ENCODE data around the gene KDF1. TPM values are rescaled to one million over a fixed set of nuclear protein-coding genes. Genes with fewer than 3 reads are reported as not detected.

KDF1 gene
- total and polyA plus RNA-seq, 2 of the 13 experiments (the other 11 are each of a cell fraction or from before 2014, with no cell fraction given) = 1.9 to 4.9 TPM

DNA sequence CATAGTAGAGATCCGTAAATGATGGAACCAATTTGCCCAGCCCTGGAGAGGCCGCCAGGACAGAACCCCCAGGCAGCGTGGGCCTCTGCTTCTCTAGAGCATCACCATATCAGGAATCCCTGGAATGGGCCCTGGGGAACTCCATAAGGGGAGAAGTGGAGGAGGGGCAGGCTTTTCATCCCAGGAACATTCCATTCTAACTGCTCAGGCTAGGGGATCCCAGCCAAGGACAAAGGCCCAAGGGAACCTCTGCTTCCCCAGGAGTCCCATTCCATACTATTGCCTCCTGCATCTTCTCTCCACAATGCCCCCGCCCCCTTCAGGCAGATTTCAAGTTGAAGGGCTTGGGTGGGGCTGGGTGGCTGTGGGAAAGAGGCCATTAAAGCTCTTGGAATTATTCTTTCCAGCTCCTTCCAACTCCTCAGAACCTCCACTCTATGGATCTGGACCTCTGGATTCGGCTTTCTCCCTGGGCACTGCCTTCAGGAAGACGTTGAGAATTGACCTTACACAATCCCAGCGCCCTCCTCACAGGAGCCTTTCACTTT, 39.2 kb upstream of the KDF1 start (continued):
- no peak for TF ChIP-seq ZFP82 (CRISPR knock-in tag; IDR thresholded peaks at IDR 0.05; ENCODE audit: borderline replicate concordance)
- TF ChIP-seq ZNF543 (CRISPR knock-in tag; IDR thresholded peaks at IDR 0.05) = no peak
- TF ChIP-seq KDM5B (CRISPR knock-in tag; IDR thresholded peaks at IDR 0.05; ENCODE audit: borderline replicate concordance) = peak; percentile 18; the same call in 1 of the 2 replicates
- TF ChIP-seq, protein P1, sequence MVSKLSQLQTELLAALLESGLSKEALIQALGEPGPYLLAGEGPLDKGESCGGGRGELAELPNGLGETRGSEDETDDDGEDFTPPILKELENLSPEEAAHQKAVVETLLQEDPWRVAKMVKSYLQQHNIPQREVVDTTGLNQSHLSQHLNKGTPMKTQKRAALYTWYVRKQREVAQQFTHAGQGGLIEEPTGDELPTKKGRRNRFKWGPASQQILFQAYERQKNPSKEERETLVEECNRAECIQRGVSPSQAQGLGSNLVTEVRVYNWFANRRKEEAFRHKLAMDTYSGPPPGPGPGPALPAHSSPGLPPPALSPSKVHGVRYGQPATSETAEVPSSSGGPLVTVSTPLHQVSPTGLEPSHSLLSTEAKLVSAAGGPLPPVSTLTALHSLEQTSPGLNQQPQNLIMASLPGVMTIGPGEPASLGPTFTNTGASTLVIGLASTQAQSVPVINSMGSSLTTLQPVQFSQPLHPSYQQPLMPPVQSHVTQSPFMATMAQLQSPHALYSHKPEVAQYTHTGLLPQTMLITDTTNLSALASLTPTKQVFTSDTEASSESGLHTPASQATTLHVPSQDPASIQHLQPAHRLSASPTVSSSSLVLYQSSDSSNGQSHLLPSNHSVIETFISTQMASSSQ (IDR thresholded peaks at IDR 0.05; ENCODE audit: low read depth) = no peak; the same call in 1 of the 2 replicates
- TF ChIP-seq, protein P1 (CRISPR knock-in tag; IDR thresholded peaks at IDR 0.05; ENCODE audit: borderline replicate concordance) = no peak; the same call in 1 of the 2 replicates
- TF ChIP-seq MATR3 (CRISPR knock-in tag; IDR thresholded peaks at IDR 0.05) = no peak
- TF ChIP-seq GATAD2A (CRISPR knock-in tag; IDR thresholded peaks at IDR 0.05) = no peak
- no peak for TF ChIP-seq MLLT10 (CRISPR knock-in tag; IDR thresholded peaks at IDR 0.05)
- TF ChIP-seq HMG20A (CRISPR knock-in tag; IDR thresholded peaks at IDR 0.05; ENCODE audit: borderline replicate concordance) = no peak
- TF ChIP-seq, protein P2, sequence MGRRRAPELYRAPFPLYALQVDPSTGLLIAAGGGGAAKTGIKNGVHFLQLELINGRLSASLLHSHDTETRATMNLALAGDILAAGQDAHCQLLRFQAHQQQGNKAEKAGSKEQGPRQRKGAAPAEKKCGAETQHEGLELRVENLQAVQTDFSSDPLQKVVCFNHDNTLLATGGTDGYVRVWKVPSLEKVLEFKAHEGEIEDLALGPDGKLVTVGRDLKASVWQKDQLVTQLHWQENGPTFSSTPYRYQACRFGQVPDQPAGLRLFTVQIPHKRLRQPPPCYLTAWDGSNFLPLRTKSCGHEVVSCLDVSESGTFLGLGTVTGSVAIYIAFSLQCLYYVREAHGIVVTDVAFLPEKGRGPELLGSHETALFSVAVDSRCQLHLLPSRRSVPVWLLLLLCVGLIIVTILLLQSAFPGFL (CRISPR knock-in tag; IDR thresholded peaks at IDR 0.05) = no peak
- TF ChIP-seq, protein P3, sequence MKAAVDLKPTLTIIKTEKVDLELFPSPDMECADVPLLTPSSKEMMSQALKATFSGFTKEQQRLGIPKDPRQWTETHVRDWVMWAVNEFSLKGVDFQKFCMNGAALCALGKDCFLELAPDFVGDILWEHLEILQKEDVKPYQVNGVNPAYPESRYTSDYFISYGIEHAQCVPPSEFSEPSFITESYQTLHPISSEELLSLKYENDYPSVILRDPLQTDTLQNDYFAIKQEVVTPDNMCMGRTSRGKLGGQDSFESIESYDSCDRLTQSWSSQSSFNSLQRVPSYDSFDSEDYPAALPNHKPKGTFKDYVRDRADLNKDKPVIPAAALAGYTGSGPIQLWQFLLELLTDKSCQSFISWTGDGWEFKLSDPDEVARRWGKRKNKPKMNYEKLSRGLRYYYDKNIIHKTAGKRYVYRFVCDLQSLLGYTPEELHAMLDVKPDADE (CRISPR knock-in tag; IDR thresholded peaks at IDR 0.05) = no peak
- no peak for TF ChIP-seq ZFP90 (CRISPR knock-in tag; IDR thresholded peaks at IDR 0.05; ENCODE audit: borderline replicate concordance)
- no peak for TF ChIP-seq NR2F6 (IDR thresholded peaks at IDR 0.05)
- no peak for TF ChIP-seq NR2F6 (CRISPR knock-in tag; IDR thresholded peaks at IDR 0.05)
- no peak for TF ChIP-seq ZNF556 (CRISPR knock-in tag; IDR thresholded peaks at IDR 0.05; ENCODE audit: borderline replicate concordance)
- TF ChIP-seq, protein P4, sequence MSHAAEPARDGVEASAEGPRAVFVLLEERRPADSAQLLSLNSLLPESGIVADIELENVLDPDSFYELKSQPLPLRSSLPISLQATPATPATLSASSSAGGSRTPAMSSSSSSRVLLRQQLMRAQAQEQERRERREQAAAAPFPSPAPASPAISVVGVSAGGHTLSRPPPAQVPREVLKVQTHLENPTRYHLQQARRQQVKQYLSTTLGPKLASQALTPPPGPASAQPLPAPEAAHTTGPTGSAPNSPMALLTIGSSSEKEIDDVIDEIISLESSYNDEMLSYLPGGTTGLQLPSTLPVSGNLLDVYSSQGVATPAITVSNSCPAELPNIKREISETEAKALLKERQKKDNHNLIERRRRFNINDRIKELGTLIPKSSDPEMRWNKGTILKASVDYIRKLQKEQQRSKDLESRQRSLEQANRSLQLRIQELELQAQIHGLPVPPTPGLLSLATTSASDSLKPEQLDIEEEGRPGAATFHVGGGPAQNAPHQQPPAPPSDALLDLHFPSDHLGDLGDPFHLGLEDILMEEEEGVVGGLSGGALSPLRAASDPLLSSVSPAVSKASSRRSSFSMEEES (CRISPR knock-in tag; IDR thresholded peaks at IDR 0.05) = 0 out of 2 replicates have a peak, but pooled peaks have one; percentile 7
- TF ChIP-seq MEIS1 (CRISPR knock-in tag; IDR thresholded peaks at IDR 0.05; ENCODE audit: borderline replicate concordance) = no peak
- TF ChIP-seq RFXAP (CRISPR knock-in tag; IDR thresholded peaks at IDR 0.05; ENCODE audit: borderline replicate concordance) = no peak
- TF ChIP-seq EZH2 (conservative IDR thresholded peaks at IDR 0.05; ENCODE audit: low read depth, low read length) = no peak
- peak in 1 of 2 experiments; percentile 33; a peak in 1 of 4 replicates for TF ChIP-seq POLR2A (IDR thresholded peaks at IDR 0.05; ENCODE audit: insufficient read depth in 1 of 2, low read depth in 2 of 2, low read length in 2 of 2)
- TF ChIP-seq ZNF225 (CRISPR knock-in tag; IDR thresholded peaks at IDR 0.05) = no peak
- no peak for TF ChIP-seq KAT8 (CRISPR knock-in tag; IDR thresholded peaks at IDR 0.05)
- TF ChIP-seq ELF1 (CRISPR knock-in tag; IDR thresholded peaks at IDR 0.05) = no peak
- TF ChIP-seq ZFX (CRISPR knock-in tag; IDR thresholded peaks at IDR 0.05; ENCODE audit: low read depth) = no peak
